SK-N-SH treated with all-trans-retinoic acid at 6 μM for 48 hours (cell line): ENCODE results near the gene MAPK6.
A peak's percentile ranks its signal among the peaks of the same experiment; 100 is the strongest.

Experiments
- ATAC-seq: fragments of 200-7000 bp; cut with Tn5 transposase; 3 replicates; pipeline ENCODE4 v1.9.1; 2020; ENCODE audit warnings: mild to moderate bottlenecking, moderate library complexity
- ARNTL ChIP-seq: fragments of 450-650 bp; formaldehyde crosslinking; IDR thresholded peaks from 2 replicates; pipeline ENCODE4 v1.5.0; 2020; ENCODE audit warnings: low read depth, mild to moderate bottlenecking, moderate library complexity, borderline replicate concordance
- BACH2 ChIP-seq: fragments of 250-450 bp; sonication (Bioruptor Pico); IDR thresholded peaks from 2 replicates; pipeline ENCODE4 v1.9.0; 2021; ENCODE audit warnings: mild to moderate bottlenecking, borderline replicate concordance
- CREB5 ChIP-seq: fragments of 250-450 bp; sonication (Bioruptor Pico); IDR thresholded peaks from 2 replicates; pipeline ENCODE4 v1.5.1; 2020; ENCODE audit warnings: low read depth, mild to moderate bottlenecking, moderate library complexity
- CSDC2 ChIP-seq: fragments of 250-450 bp; sonication (Bioruptor Pico); IDR thresholded peaks from 2 replicates; pipeline ENCODE4 v1.5.0; 2020; ENCODE audit warnings: mild to moderate bottlenecking, moderate library complexity
- CSRNP3 ChIP-seq: fragments of 250-450 bp; sonication (Bioruptor Pico); IDR thresholded peaks from 2 replicates; pipeline ENCODE4 v1.5.1; 2021; ENCODE audit warnings: mild to moderate bottlenecking, moderate library complexity
- ESRRG ChIP-seq: fragments of 250-450 bp; sonication (Bioruptor Pico); IDR thresholded peaks from 2 replicates; pipeline ENCODE4 v1.6.1; 2021; ENCODE audit warnings: mild to moderate bottlenecking
- GLIS3 ChIP-seq: fragments of 250-450 bp; sonication (Bioruptor Pico); IDR thresholded peaks from 2 replicates; pipeline ENCODE4 v1.5.0; 2020; ENCODE audit warnings: mild to moderate bottlenecking, moderate library complexity
- PATZ1 ChIP-seq: fragments of 250-450 bp; sonication (Bioruptor Pico); IDR thresholded peaks from 2 replicates; pipeline ENCODE4 v1.8.0; 2020; ENCODE audit warnings: mild to moderate bottlenecking, moderate library complexity, borderline replicate concordance
- POU6F1 ChIP-seq: fragments of 250-450 bp; sonication (Bioruptor Pico); IDR thresholded peaks from 2 replicates; pipeline ENCODE4 v1.8.0; 2021; ENCODE audit warnings: low read depth, mild to moderate bottlenecking, moderate library complexity, borderline replicate concordance
- PPARA ChIP-seq: fragments of 250-450 bp; sonication (Bioruptor Pico); IDR thresholded peaks from 2 replicates; pipeline ENCODE4 v1.5.0; 2020; ENCODE audit warnings: mild to moderate bottlenecking, borderline replicate concordance
- SNAI2 ChIP-seq: fragments of 250-450 bp; sonication (Bioruptor Pico); IDR thresholded peaks from 2 replicates; pipeline ENCODE4 v1.5.0; 2020; ENCODE audit warnings: mild to moderate bottlenecking, moderate library complexity
- TCF4 ChIP-seq: fragments of 250-450 bp; sonication (Bioruptor Pico); IDR thresholded peaks from 2 replicates; pipeline ENCODE4 v1.8.0; 2021; ENCODE audit warnings: mild to moderate bottlenecking, moderate library complexity, borderline replicate concordance
- TOX ChIP-seq: fragments of 250-450 bp; sonication (Bioruptor Pico); IDR thresholded peaks from 2 replicates; pipeline ENCODE4 v1.8.0; 2021; ENCODE audit warnings: mild to moderate bottlenecking, moderate library complexity, borderline replicate concordance
- TSHZ2 ChIP-seq: fragments of 250-450 bp; sonication (Bioruptor Pico); IDR thresholded peaks from 2 replicates; pipeline ENCODE4 v1.5.0; 2020; ENCODE audit warnings: mild to moderate bottlenecking, moderate library complexity
- ZC3H10 ChIP-seq: fragments of 250-450 bp; sonication (Bioruptor Pico); IDR thresholded peaks from 2 replicates; pipeline ENCODE4 v1.5.1; 2021; ENCODE audit warnings: mild to moderate bottlenecking, moderate library complexity
- ZFP3 ChIP-seq: fragments of 250-450 bp; sonication (Bioruptor Pico); IDR thresholded peaks from 2 replicates; pipeline ENCODE4 v1.5.0; 2020; ENCODE audit warnings: mild to moderate bottlenecking, moderate library complexity
- ZFP30 ChIP-seq: fragments of 450-650 bp; formaldehyde crosslinking; IDR thresholded peaks from 2 replicates; pipeline ENCODE4 v1.5.0; 2022; ENCODE audit warnings: mild to moderate bottlenecking, moderate library complexity
- ZNF70 ChIP-seq: fragments of 450-650 bp; formaldehyde crosslinking; IDR thresholded peaks from 2 replicates; pipeline ENCODE4 v1.5.0; 2020; ENCODE audit warnings: mild to moderate bottlenecking, moderate library complexity
- ZNF8 ChIP-seq: fragments of 450-650 bp; formaldehyde crosslinking; IDR thresholded peaks from 2 replicates; pipeline ENCODE4 v1.5.0; 2020; ENCODE audit warnings: mild to moderate bottlenecking, moderate library complexity

The MAPK6 gene

GRCh38 chr15:52018693-52019393 is at the start of gene MAPK6:
Gene MAPK6, plus strand, starts transcription at chr15:52019219. Its CDS starts 27,242 bp downstream, at chr15:52046461.
- peak; percentile 74 for ATAC-seq

GRCh38 chr15:51969728-51970127 is 49.3 kb upstream of the MAPK6 start:
- no peak for ATAC-seq
- TF ChIP-seq GLIS3 (CRISPR knock-in tag) (no peak), POU6F1 (CRISPR knock-in tag) (no peak), CREB5 (CRISPR knock-in tag) (no peak), TCF4 (CRISPR knock-in tag) (no peak), SNAI2 (CRISPR knock-in tag) (no peak), ZNF70 (CRISPR knock-in tag) (no peak), BACH2 (CRISPR knock-in tag) (no peak), ZNF8 (no peak), PPARA (no peak), PATZ1 (CRISPR knock-in tag) (no peak), ESRRG (CRISPR knock-in tag) (no peak), ZC3H10 (CRISPR knock-in tag) (no peak), ZFP3 (CRISPR knock-in tag) (no peak), TSHZ2 (CRISPR knock-in tag) (no peak)

More at GRCh38 chr15:52018693-52019393, at the start of gene MAPK6:
- TF ChIP-seq ZNF70 (CRISPR knock-in tag), result no peak
- no peak for TF ChIP-seq ZFP30 (CRISPR knock-in tag)
- TF ChIP-seq TCF4 (CRISPR knock-in tag), result no peak
- 0 out of 2 replicates have a peak, but pooled peaks have one; percentile 24 for TF ChIP-seq TSHZ2 (CRISPR knock-in tag)
- 0 out of 2 replicates have a peak, but pooled peaks have one; percentile 10 for TF ChIP-seq CSDC2
- TF ChIP-seq ZFP3 (CRISPR knock-in tag), result peak; percentile 43; the same call in 1 of the 2 replicates
- TF ChIP-seq ARNTL, result 0 out of 2 replicates have a peak, but pooled peaks have one; percentile 82
- no peak for TF ChIP-seq CREB5 (CRISPR knock-in tag)
- TF ChIP-seq TOX (CRISPR knock-in tag), result no peak
- TF ChIP-seq BACH2 (CRISPR knock-in tag), result no peak
- no peak for TF ChIP-seq CSRNP3 (CRISPR knock-in tag)
